Naive thymus-derived CD8-positive, alpha-beta T cell (primary cell): ENCODE data around the gene PSMA1. TPM values are rescaled to one million over a fixed set of nuclear protein-coding genes. Genes with fewer than 3 reads are reported as not detected.
"Not testable (repeated sequence)": the region's sequence is repeated elsewhere in the genome, so short reads cannot be mapped to it uniquely, and the experiment has no call there.

ENCODE experiments used
- ATAC-seq, 2 donors: fragments of 150-1000 bp; cut with Tn5 transposase in 1 of 2; sonication (Bioruptor Pico), chemical (Tn5 transposase) in 1 of 2; 1 replicate in 1 of 2; 2 replicates in 1 of 2; pipeline ENCODE4 v1.10.0; 2021; ENCODE audit warnings: mild to moderate bottlenecking in 2 of 2, moderate library complexity in 2 of 2
- POLR2A ChIA-PET: fragments of 350-600 bp; sonication (Branson Sonifier 250); formaldehyde crosslinking; loops from one replicate; lab custom pipeline; 2021; ENCODE audit warnings: antibody characterized with exemption; lab: Charles Lee
- DNase-seq, 10 donors: peaks; one replicate each; pipeline versions ENCODE4 v3.0.0 to v3.0.0-alpha.2; 2020 to 2022
- H3K27ac Mint-ChIP-seq, 10 donors: one replicate each; pipeline ENCODE4 v1.8.0; 2020 to 2022; ENCODE audit warnings: mild to moderate bottlenecking in 10 of 10, mixed read lengths in 10 of 10, moderate library complexity in 4 of 10, inconsistent platforms in 1 of 10
- H3K27me3 Mint-ChIP-seq, 5 donors: one replicate each; pipeline ENCODE4 v1.8.0; 2021 to 2022; ENCODE audit warnings: mixed read lengths in 5 of 5
- H3K36me3 Mint-ChIP-seq, 3 donors: one replicate each; pipeline ENCODE4 v1.8.0; 2020 to 2022; ENCODE audit warnings: mixed read lengths in 3 of 3, mild to moderate bottlenecking in 2 of 3, inconsistent platforms in 1 of 3
- H3K4me1 Mint-ChIP-seq, 4 donors: one replicate each; pipeline ENCODE4 v1.8.0; 2021 to 2022; ENCODE audit warnings: mixed read lengths in 4 of 4
- H3K4me3 Mint-ChIP-seq, 10 donors: one replicate each; pipeline ENCODE4 v1.8.0; 2020 to 2022; ENCODE audit warnings: mild to moderate bottlenecking in 10 of 10, mixed read lengths in 10 of 10, moderate library complexity in 6 of 10, inconsistent platforms in 1 of 10
- H3K9me3 Mint-ChIP-seq, 9 donors: one replicate each; pipeline ENCODE4 v1.8.0; 2020 to 2022; ENCODE audit warnings: mixed read lengths in 9 of 9, mild to moderate bottlenecking in 3 of 9, inconsistent platforms in 1 of 9, moderate library complexity in 1 of 9
- polyA plus RNA-seq, 3 donors: library from polyadenylated mRNA; unstranded; fragments of 300-500 nt; fragmentation: Illumina TruSeq; gene quantifications; one replicate each; pipeline ENCODE4 v1.2.3, GENCODE V29; 2021
- total RNA-seq, 8 experiments: library from RNA in 2 of 8; stranded (reverse) in 2 of 8; gene quantifications; one replicate each; pipeline ENCODE4 v1.2.3 and lab custom pipeline; 2021 to 2026

PSMA1 gene
- total and polyA plus RNA-seq, 5 experiments from 2014 or later = 150 to 159 (median 154) TPM

DNA sequence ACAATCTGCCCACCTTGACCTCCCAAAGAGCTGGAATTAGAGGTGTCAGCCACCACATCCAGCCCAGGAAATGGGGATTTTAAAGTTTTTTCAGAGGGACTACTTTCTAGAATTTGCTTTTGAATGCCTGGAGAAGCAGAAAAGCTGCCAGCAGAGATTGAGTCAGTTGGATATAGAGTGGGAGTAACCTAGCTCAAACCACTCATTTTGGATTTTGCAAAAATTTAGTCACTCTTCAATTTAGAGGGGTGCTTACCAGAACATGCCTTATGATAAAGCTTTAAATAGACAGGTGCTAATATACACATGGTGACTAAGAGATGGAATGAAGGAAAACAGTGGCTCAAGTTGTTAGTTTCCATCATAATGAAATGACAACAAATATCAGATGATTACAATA lies 26.5 kb upstream of the PSMA1 start:
- Mint-ChIP-seq H3K27me3 (no peaks in the 10 kb centered on the region), H3K4me3 (no peak overlapping the region), H3K9me3 (no peaks in the 10 kb centered on the region), H3K36me3 (peaks cover 3 to 14% (median 4%) of the 10 kb centered on the region in 3 donors), H3K27ac (peak overlapping the region in 2 of 10 donors; percentile 53 to 80), H3K4me1 (peaks cover 19 to 32% (median 22%) of the 10 kb centered on the region in 4 donors)
- POLR2A ChIA-PET = interaction anchor here (1.3 to 1.6 kb wide), 2 partner anchors 17 to 98 kb away, joined by 3 to 6 read pairs; no protein-coding TSS in a partner anchor
- ATAC-seq (no peak), DNase-seq (no peak)

DNA sequence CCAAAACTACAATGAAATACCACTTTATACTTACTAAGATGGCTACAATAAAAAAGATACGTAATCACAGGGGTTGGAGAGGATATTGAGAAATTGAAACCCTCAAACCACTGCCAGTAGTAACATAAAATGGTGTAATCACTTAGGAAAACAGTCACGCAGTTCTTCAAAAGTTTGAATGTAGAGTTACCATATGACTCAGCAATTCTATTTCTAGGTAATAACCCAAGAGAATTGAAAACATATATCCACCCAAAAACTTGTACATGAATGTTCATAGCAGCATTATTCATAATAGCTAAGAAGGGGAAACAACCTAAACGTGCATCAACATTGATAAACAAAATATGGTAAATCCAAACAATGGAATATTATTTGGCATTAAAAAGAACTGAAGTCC lies 24.4 kb upstream of the PSMA1 start:
- POLR2A ChIA-PET = no interaction called here
- H3K27me3 Mint-ChIP-seq = no peaks in the 10 kb centered on the region
- H3K4me1 Mint-ChIP-seq = peaks cover 26 to 52% (median 38%) of the 10 kb centered on the region in 4 donors
- DNase-seq = no peak
- H3K4me3 Mint-ChIP-seq = no peak overlapping the region
- H3K36me3 Mint-ChIP-seq = peaks cover 0 to 5% (median 0%) of the 10 kb centered on the region in 3 donors
- no peak for ATAC-seq
- no peaks in the 10 kb centered on the region for H3K9me3 Mint-ChIP-seq
- H3K27ac Mint-ChIP-seq = peak overlapping the region in 3 of 10 donors; percentile 66 to 71 (median 69)

DNA sequence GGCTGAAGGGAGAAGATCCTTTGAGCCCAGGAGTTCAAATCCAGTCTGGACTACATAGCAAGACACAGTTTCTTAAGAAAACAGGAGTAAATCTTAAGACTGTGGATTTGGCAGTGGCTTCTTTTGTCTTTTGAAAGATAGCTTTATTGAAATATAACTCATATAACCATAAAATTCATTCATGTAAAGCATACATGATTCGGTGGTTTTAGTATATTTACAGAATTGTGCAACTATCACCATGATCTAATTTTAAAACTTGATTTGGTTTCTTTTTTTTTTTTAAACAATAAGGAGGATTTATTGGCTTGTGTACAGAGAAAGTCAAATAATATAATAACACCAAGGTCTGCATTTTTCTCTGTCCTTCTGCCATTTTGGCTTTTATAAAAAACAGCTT lies 23.1 kb upstream of the PSMA1 start:
- POLR2A ChIA-PET = interaction anchor here (0.7 to 1.4 kb wide), 3 partner anchors 12 to 222 kb away, joined by 3 to 4 read pairs (median 3); no protein-coding TSS in a partner anchor
- H3K4me1 Mint-ChIP-seq = peaks cover 27 to 60% (median 48%) of the 10 kb centered on the region in 4 donors
- ATAC-seq (no peak), DNase-seq (no peak)
- H3K9me3 Mint-ChIP-seq = no peaks in the 10 kb centered on the region
- H3K27ac Mint-ChIP-seq = peak overlapping the region in 1 of 10 donors; percentile 25
- H3K36me3 Mint-ChIP-seq = peaks cover 0 to 5% (median 0%) of the 10 kb centered on the region in 3 donors
- H3K27me3 Mint-ChIP-seq = no peaks in the 10 kb centered on the region
- H3K4me3 Mint-ChIP-seq = no peak overlapping the region

DNA sequence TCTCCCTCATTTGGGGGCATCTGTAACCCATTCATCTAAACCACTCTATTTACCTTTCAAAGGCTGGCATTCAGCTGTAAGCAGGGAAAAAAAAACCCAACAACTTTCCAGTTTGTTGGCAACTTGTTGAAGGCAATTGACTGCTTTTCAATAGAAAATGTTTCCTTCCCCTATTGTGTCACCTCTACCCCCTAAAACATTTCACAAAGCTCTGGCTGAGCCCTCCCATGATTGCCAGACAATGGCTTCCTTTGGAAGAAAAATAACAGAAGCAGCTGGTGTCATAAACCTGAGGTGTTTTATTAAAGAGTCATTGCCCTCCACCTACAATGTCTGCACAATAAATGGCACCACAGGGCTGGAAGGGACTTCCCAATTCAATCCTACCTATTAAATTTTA lies 22.1 kb upstream of the PSMA1 start:
- ATAC-seq = no peak
- Mint-ChIP-seq H3K9me3 (no peaks in the 10 kb centered on the region), H3K27ac (peak overlapping the region in 7 of 10 donors; percentile 24 to 84 (median 41)), H3K4me1 (peaks cover 23 to 61% (median 53%) of the 10 kb centered on the region in 4 donors), H3K36me3 (peaks cover 0 to 3% (median 0%) of the 10 kb centered on the region in 3 donors), H3K27me3 (no peaks in the 10 kb centered on the region), H3K4me3 (no peak overlapping the region)
- no peak for DNase-seq
- POLR2A ChIA-PET = interaction anchor here (1.4 to 1.7 kb wide), 3 partner anchors 20 to 102 kb away, joined by 3 to 12 read pairs (median 4); no protein-coding TSS in a partner anchor

DNA sequence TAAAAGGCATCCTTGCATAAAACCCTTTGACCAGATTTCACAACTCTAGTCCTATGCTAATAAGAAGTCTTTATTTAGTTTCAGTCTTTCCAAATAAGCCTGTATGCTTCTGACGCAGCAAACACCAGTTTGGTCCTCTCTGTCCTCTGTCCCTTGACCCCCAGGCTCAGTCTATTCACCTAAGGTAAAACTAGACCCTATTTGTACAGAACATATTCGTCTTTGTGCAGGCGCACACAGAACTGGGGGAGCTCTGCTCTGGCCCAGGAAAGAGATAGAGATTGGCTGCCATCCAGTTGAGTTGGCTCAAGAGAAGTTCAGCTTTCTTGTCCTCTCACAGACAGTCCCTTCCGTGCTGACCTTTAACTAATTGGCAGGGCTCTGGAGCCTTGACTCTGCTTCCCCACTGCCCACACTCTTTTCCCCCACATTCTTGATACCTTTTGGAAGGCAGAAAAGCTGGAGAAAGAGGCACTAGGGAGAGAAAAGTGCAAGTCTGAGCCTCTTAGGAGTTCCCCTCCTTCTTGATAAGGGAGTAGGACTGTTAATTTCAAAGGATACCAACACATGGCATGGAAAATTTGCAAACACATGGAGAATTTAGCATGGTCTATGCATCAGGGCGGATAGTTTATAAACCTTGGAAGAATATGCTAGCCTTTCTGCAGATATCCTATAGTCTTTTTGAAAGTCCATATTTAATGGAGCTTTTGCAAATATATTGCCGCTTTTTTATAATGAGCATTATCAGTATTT lies 21.2 kb upstream of the PSMA1 start:
- POLR2A ChIA-PET = interaction anchor here (1.4 to 1.7 kb wide), 3 partner anchors 21 to 103 kb away, joined by 3 to 12 read pairs (median 4); no protein-coding TSS in a partner anchor
- Mint-ChIP-seq H3K27me3 (no peaks in the 10 kb centered on the region), H3K4me1 (peaks cover 21 to 66% (median 54%) of the 10 kb centered on the region in 4 donors), H3K27ac (peak overlapping the region in 8 of 10 donors; percentile 31 to 91 (median 66)), H3K36me3 (peaks cover 0 to 2% (median 0%) of the 10 kb centered on the region in 3 donors), H3K9me3 (no peaks in the 10 kb centered on the region), H3K4me3 (peak overlapping the region in 1 of 10 donors; percentile 23)
- DNase-seq = no peak
- no peak for ATAC-seq

DNA sequence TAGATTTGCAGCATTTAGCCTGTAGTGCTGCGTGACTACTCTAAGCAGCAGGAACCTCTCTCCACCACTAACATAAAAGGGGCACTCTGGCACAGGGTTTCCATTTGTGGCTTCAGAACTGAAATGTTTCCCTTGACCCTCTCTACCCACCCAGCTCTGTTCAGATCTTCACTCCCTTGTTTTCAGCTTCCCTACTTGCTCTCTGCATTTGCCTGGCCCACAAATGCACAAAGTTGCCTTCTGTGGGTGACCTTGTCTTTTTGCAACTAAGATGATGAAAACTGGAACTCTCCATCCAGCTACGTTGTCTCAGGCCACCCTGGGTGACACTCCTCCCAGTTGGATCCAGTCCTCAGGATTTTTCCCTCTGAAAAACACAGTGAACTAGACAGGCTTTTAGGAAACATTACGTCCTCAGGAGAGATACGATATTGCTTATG lies 19.8 kb upstream of the PSMA1 start:
- DNase-seq = peak in 5 of 10 donors; percentile 12 to 31 (median 20)
- H3K27ac Mint-ChIP-seq = peak overlapping the region; percentile 61 to 92 (median 86)
- POLR2A ChIA-PET = interaction anchor here (0.7 to 3.5 kb wide), 3 partner anchors 105 to 367 kb away, joined by 3 to 32 read pairs (median 4); partner anchors contain the start of gene PDE3B
- no peaks in the 10 kb centered on the region for H3K36me3 Mint-ChIP-seq
- peaks cover 19 to 56% (median 43%) of the 10 kb centered on the region in 4 donors for H3K4me1 Mint-ChIP-seq
- H3K27me3 Mint-ChIP-seq = no peaks in the 10 kb centered on the region
- no peaks in the 10 kb centered on the region for H3K9me3 Mint-ChIP-seq
- H3K4me3 Mint-ChIP-seq = peak overlapping the region; percentile 8 to 76 (median 32)
- ATAC-seq = peak; percentile 61 to 76

DNA sequence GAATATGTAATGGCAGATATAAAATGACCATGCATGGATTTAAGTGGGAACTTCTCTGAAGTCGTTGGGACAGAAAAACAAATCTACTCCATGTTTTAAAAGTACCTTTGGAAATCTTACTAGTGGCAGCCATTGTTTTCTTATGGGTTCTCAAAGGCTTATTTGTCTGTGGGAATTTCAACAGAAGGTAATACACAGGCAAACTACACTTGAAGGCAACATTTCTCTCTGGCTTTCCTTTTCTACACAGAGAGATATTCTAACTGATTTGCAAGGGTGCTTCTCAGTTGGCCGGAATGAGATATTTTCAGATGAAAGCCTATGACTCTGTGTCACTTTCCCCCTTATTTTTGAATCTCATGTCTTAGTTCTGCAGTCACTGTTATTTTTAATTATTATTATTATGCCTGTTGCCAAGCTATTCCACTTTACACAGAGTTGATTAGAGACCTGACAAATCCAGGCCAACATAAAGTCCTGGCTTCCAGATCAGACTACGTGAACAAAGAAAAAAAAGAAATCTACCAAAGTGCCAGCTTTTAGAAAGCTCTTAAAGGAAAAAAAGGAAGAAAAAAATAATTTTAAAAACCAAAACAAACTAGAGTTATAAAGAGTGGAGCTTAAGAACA lies 18.9 kb upstream of the PSMA1 start:
- peaks cover 16 to 50% (median 43%) of the 10 kb centered on the region in 4 donors for H3K4me1 Mint-ChIP-seq

DNA sequence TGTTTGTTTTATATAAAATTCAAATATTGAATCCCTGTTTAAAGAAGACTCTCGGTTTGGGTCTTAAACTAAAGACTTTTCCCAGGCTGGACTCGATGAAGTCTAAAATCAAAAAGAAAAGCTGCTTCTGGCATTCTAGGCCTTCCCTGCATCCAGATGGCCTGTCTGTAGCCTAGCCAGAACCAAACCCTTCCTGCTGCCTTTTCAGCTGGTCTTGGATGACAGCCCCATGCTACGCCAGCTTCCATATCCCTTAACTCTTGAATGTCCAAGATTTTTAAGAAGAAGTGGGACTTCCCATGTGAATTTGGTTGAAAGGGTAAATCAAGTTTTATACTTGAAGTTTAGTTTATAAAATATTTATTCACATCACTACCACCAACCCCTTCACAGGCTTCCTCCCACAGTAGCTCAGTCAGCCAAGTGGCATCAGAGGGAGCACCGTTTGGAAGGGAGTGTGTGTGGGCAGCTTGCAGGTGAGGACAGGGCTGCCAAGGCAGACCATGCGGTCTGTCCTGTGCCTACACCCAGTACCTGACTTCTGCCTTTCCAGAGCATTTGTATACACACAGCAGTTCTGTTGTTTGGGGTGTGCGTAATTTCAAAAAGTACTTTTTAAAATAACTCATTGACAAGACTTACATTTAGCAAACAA lies 18.2 kb upstream of the PSMA1 start:
- POLR2A ChIA-PET = interaction anchor here (1.5 to 3.5 kb wide), 2 partner anchors 40 to 107 kb away, joined by 5 to 32 read pairs; partner anchors contain the start of gene PDE3B
- H3K27ac Mint-ChIP-seq = peak overlapping the region; percentile 37 to 92 (median 86)
- DNase-seq = no peak
- H3K4me1 Mint-ChIP-seq = peaks cover 16 to 50% (median 43%) of the 10 kb centered on the region in 4 donors
- H3K4me3 Mint-ChIP-seq = peak overlapping the region in 2 of 10 donors; percentile 10 to 44
- H3K27me3 Mint-ChIP-seq = no peaks in the 10 kb centered on the region
- ATAC-seq = no peak
- H3K9me3 Mint-ChIP-seq = no peaks in the 10 kb centered on the region
- no peaks in the 10 kb centered on the region for H3K36me3 Mint-ChIP-seq

More for the DNA sequence above, 18.9 kb upstream of the PSMA1 start:
- DNase-seq (no peak), ATAC-seq (no peak)
- peak overlapping the region; percentile 61 to 92 (median 86) for H3K27ac Mint-ChIP-seq
- no peaks in the 10 kb centered on the region for H3K36me3 Mint-ChIP-seq
- no peaks in the 10 kb centered on the region for H3K27me3 Mint-ChIP-seq
- POLR2A ChIA-PET = interaction anchor here (0.7 to 3.5 kb wide), 5 partner anchors 19 to 368 kb away, joined by 3 to 32 read pairs (median 4); partner anchors contain the start of gene PDE3B
- H3K4me3 Mint-ChIP-seq = peak overlapping the region in 3 of 10 donors; percentile 20 to 53 (median 38)
- no peaks in the 10 kb centered on the region for H3K9me3 Mint-ChIP-seq

DNA sequence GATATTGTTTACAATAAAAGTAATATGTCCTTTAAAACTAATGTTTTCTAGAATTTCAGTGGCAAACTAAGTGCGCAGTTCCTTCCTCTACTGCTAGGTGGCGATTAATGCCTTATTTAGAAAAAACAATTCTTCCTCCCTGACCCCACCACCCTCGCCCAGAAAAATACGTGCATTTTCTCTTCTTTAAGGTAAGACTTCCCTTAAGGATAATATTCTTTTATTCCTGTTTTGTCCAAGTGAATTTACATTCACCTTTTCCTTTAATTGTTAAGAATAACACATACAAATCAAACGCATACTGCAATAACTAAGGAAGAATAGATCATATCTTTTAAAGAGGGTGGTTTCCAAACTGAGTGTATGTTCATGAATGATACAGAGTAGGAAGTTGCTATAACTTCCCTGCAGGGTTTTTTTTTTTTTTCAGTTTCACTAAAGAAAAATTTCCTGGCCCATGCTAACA lies 17.0 kb upstream of the PSMA1 start:
- Mint-ChIP-seq H3K27me3 (no peaks in the 10 kb centered on the region), H3K27ac (peak overlapping the region in 9 of 10 donors; percentile 65 to 96 (median 94)), H3K4me1 (peaks cover 13 to 45% (median 38%) of the 10 kb centered on the region in 4 donors), H3K4me3 (peak overlapping the region; percentile 6 to 87 (median 76)), H3K9me3 (no peaks in the 10 kb centered on the region), H3K36me3 (peaks cover 0 to 4% (median 0%) of the 10 kb centered on the region in 3 donors)
- peak in 8 of 10 donors; percentile 7 to 75 (median 56) for DNase-seq
- POLR2A ChIA-PET = interaction anchor here (0.7 to 3.5 kb wide), 3 partner anchors 19 to 108 kb away, joined by 3 to 32 read pairs (median 3); partner anchors contain the start of gene PDE3B
- ATAC-seq = peak; percentile 83 to 90

DNA sequence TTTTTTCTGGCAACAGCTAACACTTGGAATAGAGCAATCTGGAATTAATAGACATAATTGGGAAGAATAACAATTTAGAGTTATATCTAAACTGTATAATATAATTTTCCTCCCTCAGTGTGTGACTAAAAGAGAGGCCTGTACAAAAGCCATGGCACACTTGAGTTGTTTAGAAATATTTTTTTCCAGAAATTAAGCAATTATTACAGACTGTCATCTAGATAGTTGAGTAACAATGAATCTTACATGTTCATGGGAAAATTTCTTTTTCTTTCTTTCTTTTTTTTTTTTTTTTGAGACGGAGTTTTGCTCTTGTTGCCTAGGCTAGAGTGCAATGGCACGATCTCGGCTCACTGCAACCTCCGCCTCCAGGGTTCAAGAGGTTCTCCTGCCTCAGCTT lies 15.0 kb upstream of the PSMA1 start:
- POLR2A ChIA-PET = interaction anchor here (0.7 kb wide), 1 partner anchor 322 kb away, joined by 4 read pairs; no protein-coding TSS in a partner anchor
- not testable (repeated sequence) for H3K27me3 Mint-ChIP-seq, H3K4me3 Mint-ChIP-seq, ATAC-seq, DNase-seq, H3K9me3 Mint-ChIP-seq
- H3K4me1 Mint-ChIP-seq = peaks cover 6 to 31% (median 22%) of the 10 kb centered on the region in 4 donors
- peaks cover 0 to 12% (median 3%) of the 10 kb centered on the region in 3 donors for H3K36me3 Mint-ChIP-seq
- peak overlapping the region in 2 of 10 donors; percentile 21 to 37 for H3K27ac Mint-ChIP-seq

DNA sequence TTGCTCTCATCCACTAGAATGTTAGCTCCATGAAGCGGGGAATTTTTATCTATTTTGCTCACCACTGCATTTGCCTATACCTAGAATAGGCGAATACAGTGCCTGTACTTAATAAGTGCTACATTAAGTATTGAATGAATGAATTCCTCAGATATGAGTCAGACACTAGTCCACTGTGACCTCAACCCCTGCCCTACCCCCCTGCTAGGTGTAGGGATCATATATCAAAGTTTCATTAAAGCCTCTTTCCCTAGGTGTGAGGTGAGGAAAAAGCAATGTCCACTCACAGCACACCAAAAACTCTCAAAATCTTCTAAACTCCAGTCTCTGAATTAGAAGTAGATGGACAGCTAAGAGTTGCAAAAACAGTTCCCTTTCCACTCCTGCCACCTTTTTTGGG lies 9.8 kb upstream of the PSMA1 start:
- H3K9me3 Mint-ChIP-seq = no peaks in the 10 kb centered on the region
- H3K27me3 Mint-ChIP-seq = no peaks in the 10 kb centered on the region
- POLR2A ChIA-PET = no interaction called here
- DNase-seq (no peak), ATAC-seq (no peak)
- H3K4me1 Mint-ChIP-seq = peaks cover 0 to 2% (median 0%) of the 10 kb centered on the region in 4 donors
- H3K36me3 Mint-ChIP-seq = peaks cover 0 to 12% (median 3%) of the 10 kb centered on the region in 3 donors
- peak overlapping the region in 1 of 10 donors; percentile 32 for H3K27ac Mint-ChIP-seq
- no peak overlapping the region for H3K4me3 Mint-ChIP-seq
